ENCODE data around the gene C1orf87.

Gene C1orf87

GRCh38 chr1:59945790-59946189 lies 127.8 kb downstream of the C1orf87 start:
- DNase-seq, result no peak
